Brain microvascular endothelial cell (primary cell): Measurements from ENCODE around the gene MDP1.

Experiments used
- DNase-seq: peaks from one replicate; pipeline ENCODE4 v3.0.0-alpha.2; 2020
- H3K27ac ChIP-seq: fragments of 250-450 bp; sonication (Bioruptor Pico); 2 replicates; pipeline ENCODE4 v1.5.1; 2020; ENCODE audit warnings: mild to moderate bottlenecking, moderate library complexity
- H3K27me3 ChIP-seq: fragments of 250-450 bp; sonication (Bioruptor Pico); replicated peaks from 2 replicates; pipeline ENCODE4 v1.5.1; 2020; ENCODE audit warnings: mild to moderate bottlenecking
- H3K36me3 ChIP-seq: fragments of 250-450 bp; sonication (Bioruptor Pico); replicated peaks from 2 replicates; pipeline ENCODE4 v1.5.1; 2020; ENCODE audit warnings: mild to moderate bottlenecking
- H3K4me3 ChIP-seq: 2 replicates; pipeline ENCODE4 v1.5.1; 2011; ENCODE audit warnings: low read depth, mild to moderate bottlenecking, control low read depth, low read length, moderate library complexity
- CTCF ChIP-seq: IDR thresholded peaks from 2 replicates; pipeline ENCODE4 v1.5.1; 2011; ENCODE audit warnings: low read depth, mild to moderate bottlenecking, moderate library complexity, low read length, control low read depth, inconsistent platforms; ENCODE audit errors: missing control alignments
- in situ Hi-C: cut with HindIII; loops from 2 replicates; pipeline ENCODE4 v1.10.0; 2017; ENCODE audit warnings: low sequenced_read_pairs, low pct_ligation_motif_present

The MDP1 gene

GRCh38 chr14:24177891-24178290 is 38.0 kb downstream of the MDP1 start:
- no peak for DNase-seq
- Histone ChIP-seq H3K27me3 (no peaks in the 10 kb centered on the region), H3K4me3 (no peak overlapping the region), H3K27ac (no peak overlapping the region), H3K36me3 (peaks cover 56% of the 10 kb centered on the region)
- in situ Hi-C loops = no loop called here
- TF ChIP-seq CTCF = no peak

GRCh38 chr14:24177041-24177825 is 38.6 kb downstream of the MDP1 start:
- H3K27me3 ChIP-seq = no peaks in the 10 kb centered on the region
- no peak for DNase-seq
- H3K36me3 ChIP-seq = peaks cover 49% of the 10 kb centered on the region
- TF ChIP-seq CTCF = no peak
- no peak overlapping the region for H3K27ac ChIP-seq
- H3K4me3 ChIP-seq = no peak overlapping the region
- in situ Hi-C loops = no loop called here

- no peak overlapping the region for H3K4me3 ChIP-seq
- H3K27ac ChIP-seq = no peak overlapping the region
- no peaks in the 10 kb centered on the region for H3K27me3 ChIP-seq
- in situ Hi-C loops = no loop called here
- TF ChIP-seq CTCF = no peak
- DNase-seq = no peak
- peaks cover 43% of the 10 kb centered on the region for H3K36me3 ChIP-seq
Observed at GRCh38 chr14:24176599-24176998, 39.3 kb downstream of the MDP1 start.

- H3K36me3 ChIP-seq = peaks cover 14% of the 10 kb centered on the region
- H3K27me3 ChIP-seq = no peaks in the 10 kb centered on the region
- H3K4me3 ChIP-seq = peak overlapping the region; percentile 64
- DNase-seq = no peak
- TF ChIP-seq CTCF = no peak
- in situ Hi-C loops = no loop called here
- H3K27ac ChIP-seq = no peak overlapping the region
Observed at GRCh38 chr14:24172871-24173281, 43.0 kb downstream of the MDP1 start.

- Histone ChIP-seq H3K36me3 (peaks cover 16% of the 10 kb centered on the region), H3K27me3 (no peaks in the 10 kb centered on the region), H3K27ac (no peak overlapping the region), H3K4me3 (peak overlapping the region; percentile 64)
- in situ Hi-C loops = no loop called here
- TF ChIP-seq CTCF = no peak
- DNase-seq = no peak
Observed at GRCh38 chr14:24172261-24172860, 43.5 kb downstream of the MDP1 start.
